BE2C (cell line): Measurements from ENCODE around the gene MAPKAPK5.
A peak's percentile ranks its signal among the peaks of the same experiment; 100 is the strongest.
"Not testable (repeated sequence)": the region's sequence is repeated elsewhere in the genome, so short reads cannot be mapped to it uniquely, and the experiment has no call there.

Experiments used
- DNase-seq: peaks from one replicate; pipeline ENCODE4 v3.0.0-alpha.2; 2020
- H3K27me3 ChIP-seq: fragments of 250-450 bp; sonication (Bioruptor Pico); 2 replicates; pipeline ENCODE4 v1.5.1; 2020; ENCODE audit warnings: mild to moderate bottlenecking
- H3K36me3 ChIP-seq: fragments of 250-450 bp; sonication (Bioruptor Pico); 2 replicates; pipeline ENCODE4 v1.5.1; 2020; ENCODE audit warnings: mild to moderate bottlenecking
- H3K4me1 ChIP-seq: fragments of 250-450 bp; sonication (Bioruptor Pico); 2 replicates; pipeline ENCODE4 v1.5.1; 2020
- H3K4me3 ChIP-seq: 2 replicates; pipeline ENCODE4 v1.5.1; 2011; ENCODE audit warnings: low read depth, low read length
- H3K9me3 ChIP-seq: fragments of 250-450 bp; sonication (Bioruptor Pico); 2 replicates; pipeline ENCODE4 v1.5.1; 2020
- TF ChIP-seq, protein P1 (sequence below): IDR thresholded peaks from 2 replicates; pipeline ENCODE4 v1.5.1; 2012; ENCODE audit warnings: mild to moderate bottlenecking, low read depth, low read length

MAPKAPK5 gene

DNA sequence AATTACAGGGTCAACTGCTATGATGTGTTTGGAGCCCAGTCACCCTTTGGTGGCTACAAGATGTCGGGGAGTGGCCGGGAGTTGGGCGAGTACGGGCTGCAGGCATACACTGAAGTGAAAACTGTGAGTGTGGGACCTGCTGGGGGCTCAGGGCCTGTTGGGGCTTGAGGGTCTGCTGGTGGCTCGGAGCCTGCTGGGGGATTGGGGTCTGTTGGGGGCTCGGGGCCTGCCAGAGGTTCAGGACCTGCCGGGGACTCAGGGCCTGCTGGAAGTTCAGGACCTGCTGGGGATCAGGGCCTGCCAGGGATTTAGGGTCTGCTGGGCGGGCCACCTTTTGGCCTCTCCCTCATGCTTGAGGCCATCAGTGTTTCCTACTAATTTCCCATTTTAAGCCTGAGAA lies 38.2 kb upstream of the MAPKAPK5 start:
- peaks cover 32% of the 10 kb centered on the region for H3K36me3 ChIP-seq
- TF ChIP-seq, protein P1, sequence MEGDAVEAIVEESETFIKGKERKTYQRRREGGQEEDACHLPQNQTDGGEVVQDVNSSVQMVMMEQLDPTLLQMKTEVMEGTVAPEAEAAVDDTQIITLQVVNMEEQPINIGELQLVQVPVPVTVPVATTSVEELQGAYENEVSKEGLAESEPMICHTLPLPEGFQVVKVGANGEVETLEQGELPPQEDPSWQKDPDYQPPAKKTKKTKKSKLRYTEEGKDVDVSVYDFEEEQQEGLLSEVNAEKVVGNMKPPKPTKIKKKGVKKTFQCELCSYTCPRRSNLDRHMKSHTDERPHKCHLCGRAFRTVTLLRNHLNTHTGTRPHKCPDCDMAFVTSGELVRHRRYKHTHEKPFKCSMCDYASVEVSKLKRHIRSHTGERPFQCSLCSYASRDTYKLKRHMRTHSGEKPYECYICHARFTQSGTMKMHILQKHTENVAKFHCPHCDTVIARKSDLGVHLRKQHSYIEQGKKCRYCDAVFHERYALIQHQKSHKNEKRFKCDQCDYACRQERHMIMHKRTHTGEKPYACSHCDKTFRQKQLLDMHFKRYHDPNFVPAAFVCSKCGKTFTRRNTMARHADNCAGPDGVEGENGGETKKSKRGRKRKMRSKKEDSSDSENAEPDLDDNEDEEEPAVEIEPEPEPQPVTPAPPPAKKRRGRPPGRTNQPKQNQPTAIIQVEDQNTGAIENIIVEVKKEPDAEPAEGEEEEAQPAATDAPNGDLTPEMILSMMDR, result no peak
- H3K4me1 ChIP-seq, result no peaks in the 10 kb centered on the region
- no peak for DNase-seq
- H3K4me3 ChIP-seq, result no peak overlapping the region
- H3K9me3 ChIP-seq, result no peaks in the 10 kb centered on the region
- H3K27me3 ChIP-seq, result no peaks in the 10 kb centered on the region

DNA sequence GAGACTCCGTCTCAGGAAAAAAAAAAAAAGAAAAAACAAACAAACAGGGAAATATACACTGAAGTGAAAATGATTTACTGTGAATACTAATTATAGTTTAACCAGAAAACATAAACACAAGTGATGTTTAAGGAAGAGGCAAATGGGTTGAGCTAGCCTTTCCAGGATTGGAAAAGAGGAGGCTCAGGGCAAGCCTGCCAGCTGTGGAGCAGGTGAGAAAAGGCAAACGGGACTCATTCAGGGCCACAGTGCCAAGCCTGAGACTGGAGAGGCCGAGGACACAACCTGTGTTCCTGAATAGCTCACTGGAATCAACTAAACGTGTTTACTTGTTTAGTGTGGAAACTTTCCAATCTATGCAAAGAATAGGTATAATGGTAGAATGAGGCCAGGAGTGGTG lies 35.7 kb upstream of the MAPKAPK5 start:
- H3K36me3 ChIP-seq, result peaks cover 19% of the 10 kb centered on the region
- no peaks in the 10 kb centered on the region for H3K4me1 ChIP-seq
- TF ChIP-seq, protein P1, result no peak
- H3K9me3 ChIP-seq, result no peaks in the 10 kb centered on the region
- H3K27me3 ChIP-seq, result no peaks in the 10 kb centered on the region
- no peak overlapping the region for H3K4me3 ChIP-seq
- no peak for DNase-seq

- no peak overlapping the region for H3K4me3 ChIP-seq
- H3K27me3 ChIP-seq, result no peaks in the 10 kb centered on the region
- no peaks in the 10 kb centered on the region for H3K9me3 ChIP-seq
- TF ChIP-seq, protein P1, result no peak
- H3K4me1 ChIP-seq, result no peaks in the 10 kb centered on the region
- DNase-seq, result no peak
- H3K36me3 ChIP-seq, result peaks cover 13% of the 10 kb centered on the region
These were observed 34.8 kb upstream of the MAPKAPK5 start for GRCh38 chr12:111807232-111807631.

- Histone ChIP-seq H3K4me1 (0 out of 2 replicates have a peak, but pooled peaks cover 2% of the 10 kb centered on the region), H3K4me3 (no peak overlapping the region), H3K9me3 (peaks cover 3% of the 10 kb centered on the region; the same call in 1 of the 2 replicates), H3K36me3 (peaks cover 7% of the 10 kb centered on the region), H3K27me3 (no peaks in the 10 kb centered on the region)
- peak; percentile 75 for DNase-seq
- TF ChIP-seq, protein P1, result peak; percentile 92
These were observed 28.9 kb upstream of the MAPKAPK5 start for GRCh38 chr12:111812881-111813741.

DNA sequence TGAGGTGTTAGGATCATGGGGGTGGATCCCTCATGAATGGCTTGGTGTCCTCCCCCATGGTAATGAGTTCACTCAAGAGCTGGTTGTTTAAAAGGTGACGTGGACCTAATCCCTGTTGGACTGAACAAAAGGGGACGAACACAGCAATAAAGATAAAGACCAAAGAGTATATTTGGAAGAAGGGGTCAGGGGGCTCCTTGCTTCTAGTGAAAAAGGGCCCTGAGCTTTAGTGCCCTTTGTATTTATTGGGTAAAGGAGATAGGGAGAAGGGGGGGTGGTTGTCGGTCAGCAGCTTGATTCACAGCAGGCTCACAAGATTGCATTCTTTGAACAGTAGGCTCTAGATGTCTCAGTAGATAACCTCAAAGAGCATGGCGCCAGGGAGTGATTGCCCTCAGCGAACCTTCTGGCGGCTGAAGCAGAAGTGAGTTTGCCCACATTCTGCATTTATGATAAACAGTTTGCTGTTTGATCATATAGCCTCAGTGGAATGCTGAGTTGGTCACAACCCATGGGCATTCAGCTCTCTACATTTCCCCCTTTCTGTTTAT lies 25.9 kb upstream of the MAPKAPK5 start:
- Histone ChIP-seq H3K4me1 (peaks cover 13% of the 10 kb centered on the region), H3K27me3 (no peaks in the 10 kb centered on the region), H3K9me3 (peaks cover 3% of the 10 kb centered on the region; the same call in 1 of the 2 replicates), H3K4me3 (no peak overlapping the region), H3K36me3 (no peaks in the 10 kb centered on the region; the same call in 1 of the 2 replicates)
- no peak for DNase-seq
- TF ChIP-seq, protein P1, result no peak

DNA sequence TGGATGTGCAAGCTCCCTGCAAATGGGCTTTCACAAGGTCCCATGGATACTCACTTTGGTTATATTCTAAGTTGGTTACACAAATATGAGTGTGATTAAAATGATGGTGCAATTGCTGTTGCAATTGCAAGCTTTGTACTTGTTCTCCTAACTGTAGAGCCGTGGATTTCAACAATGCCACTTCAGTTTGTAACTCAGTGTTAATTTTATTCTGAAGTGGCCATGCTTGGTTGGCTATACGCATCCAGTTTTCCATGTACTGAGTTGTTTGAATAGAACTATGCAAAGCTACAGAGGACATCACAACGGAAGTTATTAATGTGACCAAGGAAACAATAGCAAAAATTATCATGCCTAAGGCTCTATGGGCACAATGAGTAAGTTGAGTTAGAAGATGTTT lies 25.1 kb upstream of the MAPKAPK5 start:
- not testable (repeated sequence) for H3K27me3 ChIP-seq, H3K36me3 ChIP-seq, H3K9me3 ChIP-seq, H3K4me3 ChIP-seq, DNase-seq
- peaks cover 13% of the 10 kb centered on the region for H3K4me1 ChIP-seq
